MM.1S (cell line): ENCODE results near the gene TUBGCP2.
"Not testable (repeated sequence)": the region's sequence is repeated elsewhere in the genome, so short reads cannot be mapped to it uniquely, and the experiment has no call there.

ENCODE experiments used
- DNase-seq: peaks from one replicate; pipeline ENCODE4 v3.0.0-alpha.2; 2015
- H2AFZ ChIP-seq: fragments of 300-600 bp; sonication (generic); 2 replicates; pipeline ENCODE4 v1.6.0; 2016; ENCODE audit warnings: antibody characterized with exemption, low read length
- H3F3A ChIP-seq: fragments of 300-600 bp; sonication (generic); 2 replicates; pipeline ENCODE4 v1.6.1; 2016; ENCODE audit warnings: mild to moderate bottlenecking, antibody characterized with exemption, low read length, moderate library complexity, mixed read lengths; ENCODE audit not compliant: insufficient read depth
- H3K27ac ChIP-seq: fragments of 300-600 bp; sonication (generic); 2 replicates; pipeline ENCODE4 v1.5.1; 2016; ENCODE audit warnings: mild to moderate bottlenecking, low read length
- H3K27me3 ChIP-seq: fragments of 300-600 bp; sonication (generic); replicated peaks from 2 replicates; pipeline ENCODE4 v1.6.0; 2016; ENCODE audit warnings: low read length; ENCODE audit not compliant: insufficient read depth
- H3K36me3 ChIP-seq: fragments of 300-600 bp; sonication (generic); replicated peaks from 2 replicates; pipeline ENCODE4 v1.6.1; 2016; ENCODE audit warnings: mild to moderate bottlenecking, low read length, mixed read lengths; ENCODE audit not compliant: insufficient read depth
- H3K4me1 ChIP-seq: fragments of 300-600 bp; sonication (generic); 2 replicates; pipeline ENCODE4 v1.6.1; 2016; ENCODE audit warnings: low read length, mixed read lengths
- H3K4me2 ChIP-seq: fragments of 300-600 bp; sonication (generic); 2 replicates; pipeline ENCODE4 v1.6.0; 2016; ENCODE audit warnings: low read depth, low read length
- H3K4me3 ChIP-seq: fragments of 300-600 bp; sonication (generic); 2 replicates; pipeline ENCODE4 v1.5.1; 2016; ENCODE audit warnings: low read length, mixed read lengths
- H3K79me2 ChIP-seq: fragments of 300-600 bp; sonication (generic); 2 replicates; pipeline ENCODE4 v1.6.1; 2016; ENCODE audit warnings: mixed run types, low read length, mixed read lengths
- H3K9ac ChIP-seq: fragments of 300-600 bp; sonication (generic); 2 replicates; pipeline ENCODE4 v1.6.1; 2016; ENCODE audit warnings: low read length, mixed read lengths
- H3K9me2 ChIP-seq: fragments of 300-600 bp; sonication (generic); replicated peaks from 2 replicates; pipeline ENCODE4 v1.6.1; 2016; ENCODE audit warnings: mild to moderate bottlenecking, low read length, mixed read lengths; ENCODE audit not compliant: insufficient read depth
- H3K9me3 ChIP-seq: fragments of 300-600 bp; sonication (generic); replicated peaks from 2 replicates; pipeline ENCODE4 v1.6.1; 2016; ENCODE audit warnings: mild to moderate bottlenecking, low read length, mixed read lengths; ENCODE audit not compliant: insufficient read depth
- H4K20me1 ChIP-seq: fragments of 300-600 bp; sonication (generic); 2 replicates; pipeline ENCODE4 v1.6.1; 2016; ENCODE audit warnings: mild to moderate bottlenecking, low read length, moderate library complexity, mixed read lengths; ENCODE audit not compliant: insufficient read depth
- EZH2 ChIP-seq: fragments of 300-600 bp; sonication (generic); optimal IDR thresholded peaks from 2 replicates; pipeline ENCODE3; 2017; ENCODE audit warnings: low read depth, mild to moderate bottlenecking, antibody characterized with exemption, low read length, mixed read lengths
- EZH2phosphoT487 ChIP-seq: fragments of 300-600 bp; sonication (generic); IDR thresholded peaks from 2 replicates; pipeline ENCODE4 v1.6.1; 2018; ENCODE audit warnings: antibody characterized with exemption, low read length
- TF ChIP-seq, protein P1 (sequence below): fragments of 300-600 bp; sonication (generic); IDR thresholded peaks from 2 replicates; pipeline ENCODE4 v1.5.1; 2016; ENCODE audit warnings: antibody characterized with exemption, low read length, mixed read lengths

The TUBGCP2 gene

DNA sequence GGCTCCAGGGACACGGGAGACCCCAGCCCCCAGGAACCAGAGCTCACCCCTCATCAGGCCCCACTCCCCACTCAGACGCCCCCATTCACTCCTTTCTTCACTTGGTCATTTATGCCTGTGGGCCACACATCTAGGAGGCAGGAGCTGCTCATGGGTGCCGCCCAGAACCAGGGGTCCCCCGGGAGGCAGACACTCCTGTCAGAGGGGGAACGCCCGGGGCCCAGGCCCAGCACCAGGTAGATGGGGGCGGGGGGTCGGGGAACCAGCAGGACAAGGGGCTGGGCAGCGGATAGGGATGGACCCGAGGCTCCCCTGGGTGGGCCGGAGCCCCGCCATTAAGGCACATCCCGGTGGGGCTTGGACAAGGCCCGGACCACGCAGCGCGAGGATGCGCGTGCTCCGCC is 16.2 kb upstream of the TUBGCP2 start:
- Histone ChIP-seq H2AFZ (0 out of 2 replicates have a peak overlapping the region, but pooled peaks have one; percentile 35), H3K4me1 (no peaks in the 10 kb centered on the region), H3K36me3 (no peaks in the 10 kb centered on the region), H3K79me2 (no peaks in the 10 kb centered on the region), H3K9me2 (no peaks in the 10 kb centered on the region), H3K27me3 (peaks cover 46% of the 10 kb centered on the region), H4K20me1 (no peaks in the 10 kb centered on the region), H3K4me2 (peak overlapping the region; percentile 47; the same call in 1 of the 2 replicates), H3K27ac (no peak overlapping the region), H3K9me3 (no peaks in the 10 kb centered on the region), H3F3A (no peaks in the 10 kb centered on the region), H3K9ac (no peak overlapping the region), H3K4me3 (0 out of 2 replicates have a peak overlapping the region, but pooled peaks have one; percentile 9)
- no peak for DNase-seq
- TF ChIP-seq EZH2 (no peak), EZH2phosphoT487 (no peak)
- TF ChIP-seq, protein P1, sequence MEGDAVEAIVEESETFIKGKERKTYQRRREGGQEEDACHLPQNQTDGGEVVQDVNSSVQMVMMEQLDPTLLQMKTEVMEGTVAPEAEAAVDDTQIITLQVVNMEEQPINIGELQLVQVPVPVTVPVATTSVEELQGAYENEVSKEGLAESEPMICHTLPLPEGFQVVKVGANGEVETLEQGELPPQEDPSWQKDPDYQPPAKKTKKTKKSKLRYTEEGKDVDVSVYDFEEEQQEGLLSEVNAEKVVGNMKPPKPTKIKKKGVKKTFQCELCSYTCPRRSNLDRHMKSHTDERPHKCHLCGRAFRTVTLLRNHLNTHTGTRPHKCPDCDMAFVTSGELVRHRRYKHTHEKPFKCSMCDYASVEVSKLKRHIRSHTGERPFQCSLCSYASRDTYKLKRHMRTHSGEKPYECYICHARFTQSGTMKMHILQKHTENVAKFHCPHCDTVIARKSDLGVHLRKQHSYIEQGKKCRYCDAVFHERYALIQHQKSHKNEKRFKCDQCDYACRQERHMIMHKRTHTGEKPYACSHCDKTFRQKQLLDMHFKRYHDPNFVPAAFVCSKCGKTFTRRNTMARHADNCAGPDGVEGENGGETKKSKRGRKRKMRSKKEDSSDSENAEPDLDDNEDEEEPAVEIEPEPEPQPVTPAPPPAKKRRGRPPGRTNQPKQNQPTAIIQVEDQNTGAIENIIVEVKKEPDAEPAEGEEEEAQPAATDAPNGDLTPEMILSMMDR: no peak

DNA sequence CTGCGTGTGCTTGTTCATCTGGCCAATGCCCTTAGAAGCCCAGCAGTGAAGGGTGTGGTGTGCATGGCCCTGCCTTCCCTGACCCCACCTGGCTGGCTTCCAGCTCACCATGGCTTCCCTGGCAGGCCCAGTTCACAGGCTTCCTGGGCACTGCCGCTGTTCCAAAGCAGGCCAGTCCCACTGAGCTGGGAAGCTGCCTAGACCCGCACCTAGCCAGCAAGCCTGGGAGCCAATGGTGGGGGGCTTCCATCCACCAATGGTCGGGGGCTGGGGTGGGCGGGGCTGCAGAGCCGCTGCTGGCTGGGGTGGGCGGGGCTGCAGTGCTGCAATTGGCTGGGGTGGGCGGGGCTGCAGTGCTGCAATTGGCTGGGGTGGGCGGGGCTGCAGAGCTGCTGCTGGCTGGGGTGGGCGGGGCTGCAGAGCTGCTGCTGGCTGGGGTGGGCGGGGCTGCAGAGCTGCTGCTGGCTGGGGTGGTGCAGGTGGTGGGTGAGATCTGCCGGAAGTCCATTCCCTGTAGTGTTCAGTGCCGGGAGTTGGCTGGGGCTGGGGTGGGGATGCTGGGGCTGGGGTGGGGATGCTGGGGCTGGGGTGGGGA is 15.6 kb upstream of the TUBGCP2 start:
- no peaks in the 10 kb centered on the region for H3K4me1 ChIP-seq
- no peaks in the 10 kb centered on the region for H3K79me2 ChIP-seq
- no peak overlapping the region for H3K9ac ChIP-seq
- no peaks in the 10 kb centered on the region for H3K36me3 ChIP-seq
- TF ChIP-seq EZH2: no peak
- no peak for TF ChIP-seq EZH2phosphoT487
- TF ChIP-seq, protein P1: no peak
- peak; percentile 37 for DNase-seq
- H3F3A ChIP-seq: no peaks in the 10 kb centered on the region
- no peak overlapping the region for H3K4me3 ChIP-seq
- no peaks in the 10 kb centered on the region for H3K9me3 ChIP-seq
- H3K27ac ChIP-seq: no peak overlapping the region
- no peak overlapping the region for H2AFZ ChIP-seq
- peaks cover 43% of the 10 kb centered on the region for H3K27me3 ChIP-seq
- no peaks in the 10 kb centered on the region for H3K9me2 ChIP-seq
- no peak overlapping the region; the same call in 1 of the 2 replicates for H3K4me2 ChIP-seq
- H4K20me1 ChIP-seq: no peaks in the 10 kb centered on the region

DNA sequence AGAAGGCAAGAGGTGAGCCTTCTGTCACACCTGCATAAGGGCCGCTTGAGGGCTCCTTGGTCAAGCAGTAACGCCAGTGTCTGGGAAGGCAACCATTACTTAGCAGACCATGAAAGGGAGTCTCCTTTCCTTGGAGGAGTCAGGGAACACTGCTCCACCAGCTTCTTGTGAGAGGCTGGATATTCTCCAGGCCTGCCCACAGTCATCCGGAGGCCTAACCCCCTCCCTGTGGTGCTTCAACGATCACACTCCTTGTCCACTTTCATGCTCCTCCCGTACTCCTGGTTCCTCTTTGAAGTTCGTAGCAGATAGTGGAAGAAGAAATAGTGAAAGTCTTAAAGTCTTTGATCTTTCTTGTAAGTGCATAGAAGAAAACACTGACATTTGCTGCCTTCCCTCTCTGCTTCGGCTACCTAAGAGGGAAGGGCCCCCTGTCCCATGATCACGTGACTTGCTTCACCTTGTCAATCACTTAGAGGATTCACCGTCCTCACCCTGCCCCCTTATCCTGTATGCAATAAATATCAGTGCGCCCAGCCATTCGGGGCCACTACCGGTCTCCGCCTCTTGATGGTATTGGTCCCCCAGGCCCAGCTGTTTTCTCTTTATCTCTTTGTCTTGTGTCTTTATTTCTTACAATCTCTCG is 13.5 kb upstream of the TUBGCP2 start:
- not testable (repeated sequence) for H3K4me3 ChIP-seq, H3F3A ChIP-seq, H3K36me3 ChIP-seq, H3K79me2 ChIP-seq, H3K27ac ChIP-seq, H3K9ac ChIP-seq, H4K20me1 ChIP-seq, H3K4me2 ChIP-seq, H3K9me2 ChIP-seq, H3K4me1 ChIP-seq, H2AFZ ChIP-seq, H3K9me3 ChIP-seq, DNase-seq
- peaks cover 22% of the 10 kb centered on the region for H3K27me3 ChIP-seq

DNA sequence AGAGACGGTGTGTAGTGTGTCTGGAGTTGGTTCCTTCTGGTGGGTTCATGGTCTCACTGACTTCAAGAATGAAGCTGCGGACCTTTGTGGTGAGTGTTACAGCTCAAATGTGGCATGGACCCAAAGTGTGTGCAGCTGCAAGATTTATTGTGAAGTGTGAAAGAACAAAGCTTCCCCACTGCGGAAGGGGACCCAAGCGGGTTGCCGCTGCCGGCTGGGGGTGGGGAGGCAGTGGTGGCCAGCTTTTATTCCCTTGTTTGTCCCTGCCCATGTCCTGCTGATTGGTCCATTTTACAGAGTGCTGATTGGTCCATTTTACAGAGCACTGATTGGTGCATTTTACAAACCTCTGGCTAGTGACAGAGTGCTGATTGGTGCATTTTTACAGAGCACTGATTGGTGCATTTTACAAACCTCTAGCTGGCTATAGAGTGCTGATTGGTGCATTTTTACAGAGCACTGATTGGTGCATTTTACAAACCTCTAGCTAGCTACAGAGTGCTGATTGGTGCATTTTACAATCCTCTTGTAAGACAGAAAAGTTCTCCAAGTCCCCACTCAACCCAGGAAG is 12.3 kb upstream of the TUBGCP2 start:
- H3F3A ChIP-seq, H3K9ac ChIP-seq, H2AFZ ChIP-seq, H3K9me2 ChIP-seq, H3K79me2 ChIP-seq, H3K4me1 ChIP-seq, H3K36me3 ChIP-seq, H3K27ac ChIP-seq, H3K4me2 ChIP-seq, H4K20me1 ChIP-seq, H3K9me3 ChIP-seq, H3K27me3 ChIP-seq, H3K4me3 ChIP-seq, DNase-seq: not testable (repeated sequence)
